HepG2 (cell line): ENCODE data around the gene MS4A18. TPM values are rescaled to one million over a fixed set of nuclear protein-coding genes. Genes with fewer than 3 reads are reported as not detected.

Source experiments
- ATAC-seq: fragments of 200-7000 bp; cut with Tn5 transposase; 3 replicates; pipeline ENCODE4 v1.9.1; 2020; ENCODE audit warnings: mild to moderate bottlenecking, moderate library complexity
- BruUV-seq: library from RNA; stranded (reverse); fragments of 400-500 nt; replicated peaks from 2 replicates; lab custom pipeline; 2021; lab: Mats Ljungman, UMichigan
- CTCF ChIA-PET: fragments of 300-600 bp; formaldehyde crosslinking; extraction: SDS; loops from one replicate; lab custom pipeline; 2021; ENCODE audit warnings: low total read pairs, inconsistent platforms, low intra/inter-chr PET ratio; lab: Yijun Ruan, JAX
- POLR2A ChIA-PET: fragments of 350-600 bp; sonication (Branson Sonifier 250); formaldehyde crosslinking; loops from one replicate; lab custom pipeline; 2020; ENCODE audit warnings: antibody characterized with exemption, inconsistent platforms; lab: Yijun Ruan, JAX
- DNase-seq: peaks from one replicate; pipeline ENCODE4 v3.0.0-alpha.2; 2015; ENCODE audit warnings: low spot score
- FAIRE-seq: peaks from 3 replicates; lab custom pipeline; 2011; peaks lifted over from hg19 to GRCh38; lab: Jason Lieb, UNC
- H2AFZ ChIP-seq: one replicate; pipeline ENCODE4 v1.6.1; 2011; ENCODE audit warnings: low read length, inconsistent platforms
- H3K27ac ChIP-seq: fragments of 300-600 bp; 3 replicates; pipeline ENCODE4 v1.8.0; 2011; ENCODE audit warnings: mixed run types, mild to moderate bottlenecking, mixed read lengths, low read length, inconsistent platforms; ENCODE audit not compliant: insufficient read depth; ENCODE audit errors: extremely low read length
- H3K27me3 ChIP-seq, 2 experiments: fragments of 200-600 bp in 1 of 2; 2 replicates in 1 of 2; 3 replicates in 1 of 2; pipeline versions ENCODE4 v1.6.0 to v1.8.0; 2011; ENCODE audit warnings: low read length in 2 of 2, mild to moderate bottlenecking in 2 of 2, moderate library complexity in 2 of 2, inconsistent platforms in 1 of 2; ENCODE audit not compliant: insufficient read depth in 2 of 2, control insufficient read depth in 1 of 2
- H3K36me3 ChIP-seq, 2 experiments: fragments of 200-600 bp in 1 of 2; replicated peaks in 1 of 2; 2 replicates in 1 of 2; 3 replicates in 1 of 2; pipeline versions ENCODE4 v1.5.1 to v1.8.0; 2011; ENCODE audit warnings: low read length in 2 of 2, inconsistent platforms in 1 of 2; ENCODE audit not compliant: insufficient read depth in 2 of 2, control insufficient read depth in 1 of 2
- H3K4me1 ChIP-seq: 2 replicates; pipeline ENCODE4 v1.5.1; 2012; ENCODE audit warnings: low read length, inconsistent platforms; ENCODE audit not compliant: insufficient read depth
- H3K4me2 ChIP-seq: 2 replicates; pipeline ENCODE4 v1.6.0; 2011; ENCODE audit warnings: low read depth, low read length, inconsistent platforms
- H3K4me3 ChIP-seq, 3 experiments: fragments of 200-600 bp in 1 of 3; sonication (generic), shearing (Covaris generic) in 1 of 3; replicated peaks in 1 of 3; 2 replicates each; pipeline ENCODE4 v1.5.1; 2011 to 2016; ENCODE audit warnings: low read length in 3 of 3, inconsistent platforms in 2 of 3, low read depth in 2 of 3, mild to moderate bottlenecking in 2 of 3, control low read depth in 1 of 3, mixed read lengths in 1 of 3; ENCODE audit not compliant: insufficient read depth in 1 of 3
- H3K79me2 ChIP-seq: one replicate; pipeline ENCODE4 v1.6.1; 2011; ENCODE audit warnings: low read length, inconsistent platforms; ENCODE audit not compliant: insufficient read depth
- H3K9ac ChIP-seq: 2 replicates; pipeline ENCODE4 v1.6.0; 2011; ENCODE audit warnings: mild to moderate bottlenecking, low read depth, low read length, inconsistent platforms; ENCODE audit not compliant: insufficient read depth
- H3K9me3 ChIP-seq: 2 replicates; pipeline ENCODE4 v1.5.1; 2012; ENCODE audit warnings: mild to moderate bottlenecking, low read length
- H4K20me1 ChIP-seq: 2 replicates; pipeline ENCODE4 v1.6.0; 2011; ENCODE audit warnings: inconsistent platforms, mild to moderate bottlenecking, low read length, moderate library complexity; ENCODE audit not compliant: insufficient read depth
- ETV6 ChIP-seq: sonication (generic); formaldehyde crosslinking; conservative IDR thresholded peaks from 2 replicates; pipeline ENCODE4 v1.4.0; 2020; ENCODE audit warnings: missing genetic modification reagents
- HNF1B ChIP-seq: sonication (generic); formaldehyde crosslinking; IDR thresholded peaks from 2 replicates; pipeline ENCODE4 v1.5.1; 2020; ENCODE audit warnings: mild to moderate bottlenecking, moderate library complexity, missing genetic modification reagents
- PAF1 ChIP-seq: IDR thresholded peaks from 2 replicates; pipeline ENCODE4 v1.6.1; 2016; ENCODE audit warnings: missing genetic modification reagents, missing compliant biosample characterization
- RELA ChIP-seq: sonication (generic); formaldehyde crosslinking; IDR thresholded peaks from 2 replicates; pipeline ENCODE4 v1.4.0; 2020; ENCODE audit warnings: missing genetic modification reagents
- SMAD1 ChIP-seq: sonication (generic); formaldehyde crosslinking; IDR thresholded peaks from 2 replicates; pipeline ENCODE4 v1.4.0; 2020; ENCODE audit warnings: missing genetic modification reagents, low read depth, mild to moderate bottlenecking, borderline replicate concordance
- ZNF225 ChIP-seq: sonication (generic); formaldehyde crosslinking; IDR thresholded peaks from 2 replicates; pipeline ENCODE4 v1.4.0; 2020; ENCODE audit warnings: mild to moderate bottlenecking, missing genetic modification reagents
- ZNF512B ChIP-seq: sonication (generic); formaldehyde crosslinking; IDR thresholded peaks from 2 replicates; pipeline ENCODE4 v1.5.1; 2020; ENCODE audit warnings: missing genetic modification reagents, mild to moderate bottlenecking, borderline replicate concordance
- ZNF547 ChIP-seq: sonication (generic); formaldehyde crosslinking; IDR thresholded peaks from 2 replicates; pipeline ENCODE4 v1.5.1; 2020; ENCODE audit warnings: mild to moderate bottlenecking, missing genetic modification reagents
- ZNF550 ChIP-seq: sonication (generic); formaldehyde crosslinking; IDR thresholded peaks from 2 replicates; pipeline ENCODE4 v1.4.0; 2020; ENCODE audit warnings: mild to moderate bottlenecking, missing genetic modification reagents, borderline replicate concordance
- ZNF841 ChIP-seq: sonication (generic); formaldehyde crosslinking; IDR thresholded peaks from 2 replicates; pipeline ENCODE4 v1.8.1; 2023; ENCODE audit warnings: missing genetic modification reagents, borderline replicate concordance
- WGBS: methylation state at CpG from one replicate; pipeline ENCODE4 v1.1.6; 2017; ENCODE audit warnings: low lambda C conversion rate; 5-methylcytosine and 5-hydroxymethylcytosine counted together
- in situ Hi-C: cut with HindIII; loops from 2 replicates; pipeline ENCODE4 v1.10.0; 2017; ENCODE audit warnings: low pct_unique_long_range_greater_than_20kb; ENCODE audit not compliant: extremely low pct_ligation_motif_present
- intact Hi-C: fragments of 100-400 bp; cut with micrococcal nuclease; formaldehyde crosslinking; loops from one replicate; pipeline ENCODE4 v1.10.0; 2022; ENCODE audit not compliant: unreplicated experiment
- polyA plus RNA-seq, 8 experiments: library from polyadenylated mRNA; depleted of rRNA in 3 of 8; stranded (reverse) in 7 of 8; unstranded in 1 of 8; fragments of >200 nt; fragmentation: Illumina TruSeq in 4 of 8; extraction: Trizol in 4 of 8; gene quantifications; 2 replicates each; pipeline versions ENCODE4 v1.2.1 to v1.2.3, GENCODE V29; 2011 to 2016; ENCODE audit warnings: low read depth in 4 of 8, missing spikeins in 1 of 8, mixed read lengths in 1 of 8; ENCODE audit not compliant: insufficient read depth in 1 of 8
- total RNA-seq, 5 experiments: library from RNA; depleted of rRNA; stranded (reverse); fragments of >200 nt; fragmentation: Illumina TruSeq; extraction: Trizol; gene quantifications; 2 replicates each; pipeline ENCODE4 v1.2.3, GENCODE V29; 2016; ENCODE audit warnings: low read depth in 1 of 5
- TF ChIP-seq, protein P1 (sequence below), 2 experiments: sonication (generic) in 1 of 2; formaldehyde crosslinking in 1 of 2; IDR thresholded peaks; 2 replicates each; pipeline versions ENCODE4 v1.5.1 to v1.6.1; 2011 to 2020; ENCODE audit warnings: borderline replicate concordance in 1 of 2, low read depth in 1 of 2, low read length in 1 of 2, mild to moderate bottlenecking in 1 of 2, missing genetic modification reagents in 1 of 2, moderate library complexity in 1 of 2
- TF ChIP-seq, protein P2 (sequence below): sonication (generic); formaldehyde crosslinking; IDR thresholded peaks from 2 replicates; pipeline ENCODE4 v1.4.0; 2020; ENCODE audit warnings: missing genetic modification reagents

Gene MS4A18
- total and polyA plus RNA-seq, 2 of the 13 experiments (the other 11 are each of a cell fraction or from before 2014, with no cell fraction given) = not detected

- WGBS = 42% methylated on average over 2 of the region's 4 CpGs
- in situ Hi-C loops = no loop called here
- Histone ChIP-seq H2AFZ (no peak overlapping the region), H3K9ac (no peak overlapping the region), H3K4me3 (no peak overlapping the region), H4K20me1 (no peaks in the 10 kb centered on the region), H3K79me2 (no peaks in the 10 kb centered on the region), H3K27ac (no peak overlapping the region), H3K36me3 (no peaks in the 10 kb centered on the region), H3K27me3 (peaks cover 0 to 28% of the 10 kb centered on the region in 2 experiments; a peak in 1 of 5 replicates), H3K4me2 (no peak overlapping the region), H3K9me3 (no peaks in the 10 kb centered on the region), H3K4me1 (no peaks in the 10 kb centered on the region)
- no peak for FAIRE-seq
- CTCF ChIA-PET = interaction anchor here (1.2 kb wide), 1 partner anchor 111 kb away, joined by 3 read pairs; no protein-coding TSS in a partner anchor
- POLR2A ChIA-PET = no interaction called here
- intact Hi-C loops = loop anchor here (5.0 kb wide), 1 partner anchor 111 kb away; no protein-coding TSS in a partner anchor
- no TSS peak for BruUV-seq
- ATAC-seq = no peak; the same call in 2 of the 3 replicates
- no peak for DNase-seq
- TF ChIP-seq PAF1 (CRISPR knock-in tag) (no peak), ZNF512B (CRISPR knock-in tag) (no peak), ZNF550 (CRISPR knock-in tag) (no peak), ETV6 (CRISPR knock-in tag) (no peak), ZNF547 (no peak), ZNF841 (no peak), SMAD1 (CRISPR knock-in tag) (no peak), RELA (CRISPR knock-in tag) (no peak), ZNF225 (CRISPR knock-in tag) (no peak), HNF1B (CRISPR knock-in tag) (no peak)
- TF ChIP-seq, protein P1, sequence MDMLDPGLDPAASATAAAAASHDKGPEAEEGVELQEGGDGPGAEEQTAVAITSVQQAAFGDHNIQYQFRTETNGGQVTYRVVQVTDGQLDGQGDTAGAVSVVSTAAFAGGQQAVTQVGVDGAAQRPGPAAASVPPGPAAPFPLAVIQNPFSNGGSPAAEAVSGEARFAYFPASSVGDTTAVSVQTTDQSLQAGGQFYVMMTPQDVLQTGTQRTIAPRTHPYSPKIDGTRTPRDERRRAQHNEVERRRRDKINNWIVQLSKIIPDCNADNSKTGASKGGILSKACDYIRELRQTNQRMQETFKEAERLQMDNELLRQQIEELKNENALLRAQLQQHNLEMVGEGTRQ (IDR thresholded peaks at IDR 0.05; ENCODE audit: low read depth, low read length) = no peak
- TF ChIP-seq, protein P1 (CRISPR knock-in tag; IDR thresholded peaks at IDR 0.05; ENCODE audit: borderline replicate concordance) = no peak
- TF ChIP-seq, protein P2, sequence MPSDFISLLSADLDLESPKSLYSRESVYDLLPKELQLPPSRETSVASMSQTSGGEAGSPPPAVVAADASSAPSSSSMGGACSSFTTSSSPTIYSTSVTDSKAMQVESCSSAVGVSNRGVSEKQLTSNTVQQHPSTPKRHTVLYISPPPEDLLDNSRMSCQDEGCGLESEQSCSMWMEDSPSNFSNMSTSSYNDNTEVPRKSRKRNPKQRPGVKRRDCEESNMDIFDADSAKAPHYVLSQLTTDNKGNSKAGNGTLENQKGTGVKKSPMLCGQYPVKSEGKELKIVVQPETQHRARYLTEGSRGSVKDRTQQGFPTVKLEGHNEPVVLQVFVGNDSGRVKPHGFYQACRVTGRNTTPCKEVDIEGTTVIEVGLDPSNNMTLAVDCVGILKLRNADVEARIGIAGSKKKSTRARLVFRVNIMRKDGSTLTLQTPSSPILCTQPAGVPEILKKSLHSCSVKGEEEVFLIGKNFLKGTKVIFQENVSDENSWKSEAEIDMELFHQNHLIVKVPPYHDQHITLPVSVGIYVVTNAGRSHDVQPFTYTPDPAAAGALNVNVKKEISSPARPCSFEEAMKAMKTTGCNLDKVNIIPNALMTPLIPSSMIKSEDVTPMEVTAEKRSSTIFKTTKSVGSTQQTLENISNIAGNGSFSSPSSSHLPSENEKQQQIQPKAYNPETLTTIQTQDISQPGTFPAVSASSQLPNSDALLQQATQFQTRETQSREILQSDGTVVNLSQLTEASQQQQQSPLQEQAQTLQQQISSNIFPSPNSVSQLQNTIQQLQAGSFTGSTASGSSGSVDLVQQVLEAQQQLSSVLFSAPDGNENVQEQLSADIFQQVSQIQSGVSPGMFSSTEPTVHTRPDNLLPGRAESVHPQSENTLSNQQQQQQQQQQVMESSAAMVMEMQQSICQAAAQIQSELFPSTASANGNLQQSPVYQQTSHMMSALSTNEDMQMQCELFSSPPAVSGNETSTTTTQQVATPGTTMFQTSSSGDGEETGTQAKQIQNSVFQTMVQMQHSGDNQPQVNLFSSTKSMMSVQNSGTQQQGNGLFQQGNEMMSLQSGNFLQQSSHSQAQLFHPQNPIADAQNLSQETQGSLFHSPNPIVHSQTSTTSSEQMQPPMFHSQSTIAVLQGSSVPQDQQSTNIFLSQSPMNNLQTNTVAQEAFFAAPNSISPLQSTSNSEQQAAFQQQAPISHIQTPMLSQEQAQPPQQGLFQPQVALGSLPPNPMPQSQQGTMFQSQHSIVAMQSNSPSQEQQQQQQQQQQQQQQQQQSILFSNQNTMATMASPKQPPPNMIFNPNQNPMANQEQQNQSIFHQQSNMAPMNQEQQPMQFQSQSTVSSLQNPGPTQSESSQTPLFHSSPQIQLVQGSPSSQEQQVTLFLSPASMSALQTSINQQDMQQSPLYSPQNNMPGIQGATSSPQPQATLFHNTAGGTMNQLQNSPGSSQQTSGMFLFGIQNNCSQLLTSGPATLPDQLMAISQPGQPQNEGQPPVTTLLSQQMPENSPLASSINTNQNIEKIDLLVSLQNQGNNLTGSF (CRISPR knock-in tag) = no peak
These were observed 51.6 kb downstream of the MS4A18 start for GRCh38 chr11:60776167-60776566.
